ENCODE measurements around the gene ARL13B.
"Not testable (repeated sequence)": the region's sequence is repeated elsewhere in the genome, so short reads cannot be mapped to it uniquely, and the experiment has no call there.

The ARL13B gene

GRCh38 chr3:94011233-94011711, 31.3 kb downstream of the ARL13B start:
- Histone ChIP-seq H3K9me3 (no peaks in the 10 kb centered on the region), H3K27me3 (ENCODE audit: low read depth) (no peaks in the 10 kb centered on the region), H3K4me1 (peaks cover 3% of the 10 kb centered on the region; the same call in 1 of the 2 replicates), H3K36me3 (replicated peaks) (no peaks in the 10 kb centered on the region), H3K4me3 (no peak overlapping the region)
- in situ Hi-C loops (cut with MboI; ENCODE audit: low sequenced_read_pairs): no loop called here
- DNase-seq (ENCODE audit: low spot score in 2 of 2): no peak

DNA sequence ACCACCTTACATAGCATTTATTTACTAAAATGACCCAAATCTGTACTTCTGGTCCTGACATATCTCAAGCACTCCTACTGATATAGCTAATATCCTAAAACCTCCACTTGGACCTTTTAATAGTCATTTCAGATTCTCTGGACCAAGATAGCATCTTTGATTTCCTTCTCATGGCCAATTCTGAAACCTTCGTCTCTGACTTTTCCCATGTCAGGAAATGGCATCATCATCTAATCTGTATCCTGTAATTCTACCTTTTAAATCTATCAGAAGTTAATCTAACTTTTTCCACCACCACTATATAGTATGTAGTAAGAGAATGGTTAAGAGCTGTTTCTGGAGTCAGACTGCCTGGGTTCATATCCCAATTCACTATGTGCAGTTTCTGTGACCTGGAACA, 32.2 kb downstream of the ARL13B start:
- in situ Hi-C loops (cut with MboI; ENCODE audit: low sequenced_read_pairs): no loop called here
- H3K36me3 ChIP-seq (replicated peaks): no peaks in the 10 kb centered on the region
- no peaks in the 10 kb centered on the region for H3K9me3 ChIP-seq
- H3K27me3 ChIP-seq (ENCODE audit: low read depth): no peaks in the 10 kb centered on the region
- DNase-seq (ENCODE audit: low spot score in 2 of 2): no peak
- no peak overlapping the region for H3K4me3 ChIP-seq
- H3K4me1 ChIP-seq: peaks cover 3% of the 10 kb centered on the region; the same call in 1 of the 2 replicates

DNA sequence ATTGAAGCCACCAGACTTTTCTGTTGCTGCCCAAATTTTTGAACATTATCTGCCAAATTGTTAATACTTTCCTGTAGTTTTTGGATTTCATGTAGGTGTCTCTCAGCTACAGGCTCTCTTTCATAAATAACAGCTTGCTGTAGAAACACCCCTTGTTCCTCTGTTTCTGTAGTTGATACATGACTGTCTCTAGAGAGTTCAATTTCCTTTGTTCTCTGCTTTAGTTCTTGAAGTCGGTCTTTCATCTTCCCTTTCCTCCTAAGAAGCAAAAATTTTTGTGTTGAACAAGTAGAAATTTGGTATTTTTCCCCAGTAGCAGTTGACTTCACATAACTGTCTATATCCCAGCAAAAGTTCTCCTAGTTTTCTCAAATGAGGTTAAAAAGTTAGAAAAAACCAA, 35.1 kb downstream of the ARL13B start:
- Histone ChIP-seq H3K9me3 (no peaks in the 10 kb centered on the region), H3K36me3 (replicated peaks) (no peaks in the 10 kb centered on the region), H3K27me3 (ENCODE audit: low read depth) (no peaks in the 10 kb centered on the region), H3K4me3 (no peak overlapping the region), H3K4me1 (no peaks in the 10 kb centered on the region)
- in situ Hi-C loops (cut with MboI; ENCODE audit: low sequenced_read_pairs): no loop called here
- no peak for DNase-seq (ENCODE audit: low spot score in 2 of 2)

DNA sequence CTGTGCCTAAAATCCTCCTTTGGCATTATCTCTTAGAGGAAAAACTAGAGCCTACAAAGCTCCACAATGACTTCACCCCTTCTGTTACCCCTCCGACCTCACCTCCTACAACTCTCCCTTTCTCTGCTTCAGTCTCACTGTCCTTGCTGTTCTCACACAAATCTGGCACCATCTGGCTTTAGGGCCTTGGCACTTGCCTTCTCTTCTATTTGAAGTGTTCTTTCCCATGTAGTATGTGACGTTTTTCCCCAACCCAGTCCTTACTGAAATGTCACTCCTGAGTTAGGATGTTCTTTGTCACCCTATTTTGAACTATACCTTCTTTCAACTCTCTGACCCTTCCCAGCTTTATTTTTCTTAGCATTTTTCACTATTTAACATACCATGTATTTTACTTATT, 39.7 kb downstream of the ARL13B start:
- H3K4me1 ChIP-seq: no peaks in the 10 kb centered on the region
- no peak for DNase-seq (ENCODE audit: low spot score in 2 of 2)
- no peaks in the 10 kb centered on the region for H3K27me3 ChIP-seq (ENCODE audit: low read depth)
- no peaks in the 10 kb centered on the region for H3K36me3 ChIP-seq (replicated peaks)
- in situ Hi-C loops (cut with MboI; ENCODE audit: low sequenced_read_pairs): no loop called here
- no peak overlapping the region for H3K4me3 ChIP-seq
- H3K9me3 ChIP-seq: no peaks in the 10 kb centered on the region

DNA sequence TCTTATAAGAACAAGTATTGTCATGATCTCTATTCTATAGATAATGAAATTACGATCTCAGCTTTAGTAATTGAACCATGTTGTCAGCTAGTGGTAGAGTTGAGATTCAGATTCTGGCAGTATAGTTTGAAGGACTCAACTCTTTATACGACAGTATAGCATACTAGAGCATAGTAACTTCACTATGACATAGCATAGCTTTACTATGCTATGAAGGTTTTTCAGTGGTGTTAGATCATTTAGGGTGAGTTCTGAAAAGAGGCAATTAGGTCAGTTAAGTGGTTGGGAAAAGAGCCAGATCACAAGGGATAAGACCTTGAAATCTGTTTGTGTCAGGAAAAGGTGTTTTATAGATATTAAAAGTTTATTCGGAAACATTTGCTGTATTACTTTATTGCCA, 40.3 kb downstream of the ARL13B start:
- in situ Hi-C loops (cut with MboI; ENCODE audit: low sequenced_read_pairs): no loop called here
- Histone ChIP-seq H3K9me3 (no peaks in the 10 kb centered on the region), H3K4me3 (no peak overlapping the region), H3K27me3 (ENCODE audit: low read depth) (no peaks in the 10 kb centered on the region), H3K4me1 (no peaks in the 10 kb centered on the region), H3K36me3 (replicated peaks) (no peaks in the 10 kb centered on the region)
- no peak for DNase-seq (ENCODE audit: low spot score in 2 of 2)

DNA sequence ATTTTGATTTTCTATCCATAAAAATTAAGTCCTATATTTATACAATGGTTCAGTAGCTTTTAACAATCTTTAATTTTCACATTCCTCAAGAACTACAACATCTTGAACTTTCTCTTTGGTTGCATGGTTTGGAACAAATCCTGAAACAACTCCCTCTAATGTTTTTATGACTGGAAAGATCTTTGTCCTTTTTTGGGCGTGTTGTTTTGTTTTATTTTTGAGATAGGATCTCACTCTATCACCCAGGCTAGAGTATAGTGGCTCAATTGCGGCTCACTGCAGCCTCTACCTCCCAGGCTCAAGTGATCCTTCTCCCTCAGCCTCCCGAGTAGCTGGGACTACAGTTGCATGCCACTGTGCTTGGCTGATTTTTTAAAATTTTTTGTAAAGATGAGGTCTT, 44.4 kb downstream of the ARL13B start:
- H3K36me3 ChIP-seq (replicated peaks): no peaks in the 10 kb centered on the region
- no peaks in the 10 kb centered on the region for H3K27me3 ChIP-seq (ENCODE audit: low read depth)
- no peak for DNase-seq (ENCODE audit: low spot score in 2 of 2)
- in situ Hi-C loops (cut with MboI; ENCODE audit: low sequenced_read_pairs): no loop called here
- H3K4me3 ChIP-seq: no peak overlapping the region
- no peaks in the 10 kb centered on the region for H3K4me1 ChIP-seq
- H3K9me3 ChIP-seq: no peaks in the 10 kb centered on the region

GRCh38 chr3:94026623-94027022, 46.7 kb downstream of the ARL13B start:
- no peak overlapping the region for H3K4me3 ChIP-seq
- no peaks in the 10 kb centered on the region for H3K27me3 ChIP-seq (ENCODE audit: low read depth)
- no peaks in the 10 kb centered on the region for H3K36me3 ChIP-seq (replicated peaks)
- in situ Hi-C loops (cut with MboI; ENCODE audit: low sequenced_read_pairs): no loop called here
- H3K4me1 ChIP-seq: no peaks in the 10 kb centered on the region
- no peaks in the 10 kb centered on the region for H3K9me3 ChIP-seq
- no peak for DNase-seq (ENCODE audit: low spot score in 2 of 2)

- Histone ChIP-seq H3K36me3 (replicated peaks) (no peaks in the 10 kb centered on the region), H3K9me3 (no peaks in the 10 kb centered on the region), H3K4me3 (no peak within 1 kb of the TSS), H3K4me1 (no peaks in the 10 kb centered on the region), H3K27me3 (ENCODE audit: low read depth) (no peaks in the 10 kb centered on the region)
- no peak for DNase-seq (ENCODE audit: low spot score in 2 of 2)
- in situ Hi-C loops (cut with MboI; ENCODE audit: low sequenced_read_pairs): no loop called here
Measured at GRCh38 chr3:94028093-94028837, 48.3 kb downstream of the ARL13B start, which contains the start of gene STX19. STX19 (minus strand) TSS chr3:94028597; CDS start chr3:94015269, 13,328 bp downstream.

DNA sequence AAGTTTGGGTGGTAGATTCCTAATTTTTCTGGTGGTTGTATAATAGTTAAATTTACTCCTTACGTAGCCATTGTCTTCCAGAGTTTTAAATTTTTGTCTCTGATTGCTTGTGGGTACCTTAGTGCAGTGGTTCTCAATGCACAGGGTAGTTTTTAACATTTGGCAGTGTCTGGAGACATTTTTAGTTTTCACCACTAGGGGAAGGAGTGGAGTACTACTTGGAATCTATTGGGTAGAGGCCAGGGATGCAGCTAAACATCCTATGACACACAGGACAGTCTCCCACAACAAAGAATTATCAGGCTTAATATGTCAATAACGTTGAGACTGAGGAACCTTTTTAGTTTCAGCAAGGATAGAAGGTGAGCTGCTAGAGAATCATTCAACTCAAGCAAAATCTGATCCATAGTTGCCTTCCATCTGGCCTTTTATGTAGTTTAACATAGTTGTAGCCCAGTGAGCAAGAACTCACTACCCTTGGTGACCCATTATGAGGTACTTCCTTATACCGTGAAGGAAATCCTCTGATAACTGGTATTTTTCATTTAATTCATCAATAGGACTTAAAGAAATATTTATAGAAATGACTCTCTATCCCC, 57.1 kb downstream of the ARL13B start:
- Histone ChIP-seq H3K4me1 (no peaks in the 10 kb centered on the region), H3K4me3 (no peak overlapping the region)
- DNase-seq (ENCODE audit: low spot score in 2 of 2): peak; percentile 15 to 33

GRCh38 chr3:94043285-94043684, 63.3 kb downstream of the ARL13B start:
- no peaks in the 10 kb centered on the region for H3K4me1 ChIP-seq
- H3K4me3 ChIP-seq: no peak overlapping the region
- in situ Hi-C loops (cut with MboI; ENCODE audit: low sequenced_read_pairs): no loop called here
- H3K36me3 ChIP-seq (replicated peaks): no peaks in the 10 kb centered on the region
- H3K27me3 ChIP-seq (ENCODE audit: low read depth): no peaks in the 10 kb centered on the region
- no peaks in the 10 kb centered on the region for H3K9me3 ChIP-seq
- DNase-seq (ENCODE audit: low spot score in 2 of 2): no peak

More for the DNA sequence above, 57.1 kb downstream of the ARL13B start:
- Histone ChIP-seq H3K9me3 (no peaks in the 10 kb centered on the region), H3K27me3 (ENCODE audit: low read depth) (no peaks in the 10 kb centered on the region), H3K36me3 (replicated peaks) (no peaks in the 10 kb centered on the region)
- in situ Hi-C loops (cut with MboI; ENCODE audit: low sequenced_read_pairs): no loop called here

DNA sequence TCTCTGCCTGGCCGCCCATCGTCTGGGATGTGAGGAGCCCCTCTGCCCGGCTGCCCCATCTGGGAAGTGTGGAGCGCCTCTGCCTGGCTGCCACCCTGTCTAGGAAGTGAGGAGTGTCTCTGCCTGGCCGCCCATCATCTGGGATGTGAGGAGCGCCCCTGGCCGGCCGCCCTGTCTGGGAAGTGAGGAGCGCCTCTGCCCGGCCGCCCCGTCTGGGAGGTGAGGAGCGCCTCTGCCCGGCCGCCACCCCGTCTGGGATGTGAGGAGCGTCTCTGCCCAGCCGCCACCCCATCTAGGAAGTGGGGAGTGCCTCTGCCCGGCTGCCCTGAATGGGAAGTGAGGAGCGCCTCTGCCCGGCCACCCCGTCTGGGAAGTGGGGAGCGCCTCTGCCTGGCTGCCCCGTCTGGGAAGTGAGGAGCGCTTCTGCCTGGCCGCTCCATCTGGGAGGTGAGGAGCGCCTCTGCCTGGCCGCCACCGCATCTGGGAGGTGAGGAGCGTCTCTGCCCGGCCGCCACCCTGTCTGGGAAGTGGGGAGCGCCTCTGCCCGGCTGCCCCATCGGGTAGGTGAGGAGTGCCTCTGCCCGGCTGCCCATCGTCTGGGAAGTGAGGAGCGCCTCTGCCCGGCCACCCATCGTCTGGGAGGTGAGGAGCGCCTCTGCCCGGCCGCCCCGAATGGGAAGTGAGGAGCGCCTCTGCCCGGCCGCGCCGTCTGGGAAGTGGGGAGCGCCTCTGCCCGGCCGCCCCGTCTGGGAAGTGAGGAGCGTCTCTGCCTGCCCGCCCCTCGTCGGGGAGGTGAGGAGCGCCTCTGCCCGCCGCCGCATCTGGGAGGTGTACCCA, 64.4 kb downstream of the ARL13B start:
- H3K27me3 ChIP-seq (ENCODE audit: low read depth); H3K4me1 ChIP-seq; H3K9me3 ChIP-seq; H3K36me3 ChIP-seq (replicated peaks); DNase-seq (ENCODE audit: low spot score in 2 of 2); in situ Hi-C loops (cut with MboI; ENCODE audit: low sequenced_read_pairs); H3K4me3 ChIP-seq: not testable (repeated sequence)

DNA sequence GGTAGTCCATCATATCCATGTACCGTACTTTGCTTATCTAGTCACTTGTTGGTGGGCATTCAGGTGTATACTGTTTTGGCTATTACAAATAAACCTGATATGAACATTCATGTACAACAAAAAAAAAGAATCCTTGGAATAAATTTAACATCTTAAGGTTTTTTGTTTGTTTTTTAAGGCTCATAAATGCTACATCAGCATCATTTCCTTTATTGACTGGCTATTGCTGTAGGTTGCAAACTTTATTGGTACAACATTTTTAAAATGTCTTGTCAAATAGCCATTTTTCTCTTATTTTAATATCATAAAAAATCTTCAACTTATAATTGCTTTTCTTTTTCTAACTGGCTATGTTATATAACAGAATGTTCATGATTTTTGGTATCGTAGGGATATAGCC, 66.6 kb downstream of the ARL13B start:
- in situ Hi-C loops (cut with MboI; ENCODE audit: low sequenced_read_pairs): no loop called here
- no peaks in the 10 kb centered on the region for H3K9me3 ChIP-seq
- no peaks in the 10 kb centered on the region for H3K4me1 ChIP-seq
- H3K4me3 ChIP-seq: no peak overlapping the region
- no peaks in the 10 kb centered on the region for H3K36me3 ChIP-seq (replicated peaks)
- no peak for DNase-seq (ENCODE audit: low spot score in 2 of 2)
- no peaks in the 10 kb centered on the region for H3K27me3 ChIP-seq (ENCODE audit: low read depth)

DNA sequence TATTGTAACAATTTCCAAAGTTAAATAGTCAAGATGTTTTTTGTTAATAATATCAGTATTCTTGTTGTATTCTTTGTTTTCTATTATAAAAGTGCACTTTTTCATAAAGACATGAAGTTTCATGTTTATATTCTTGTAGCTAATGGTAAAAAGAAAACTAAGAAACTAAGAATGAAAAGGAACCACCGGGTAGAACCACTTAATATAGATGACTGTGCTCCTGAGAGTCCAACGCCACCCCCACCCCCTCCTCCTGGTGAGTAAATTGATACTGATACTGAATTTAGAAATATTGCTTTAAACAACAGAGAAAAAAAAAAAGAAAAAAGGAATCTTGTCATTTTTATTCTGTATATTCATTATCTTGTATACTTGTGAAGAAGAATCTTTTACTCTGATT, 69.3 kb downstream of the ARL13B start:
- H3K9me3 ChIP-seq: no peaks in the 10 kb centered on the region
- H3K4me1 ChIP-seq: no peaks in the 10 kb centered on the region
- no peaks in the 10 kb centered on the region for H3K36me3 ChIP-seq (replicated peaks)
- no peak for DNase-seq (ENCODE audit: low spot score in 2 of 2)
- H3K4me3 ChIP-seq: no peak overlapping the region
- H3K27me3 ChIP-seq (ENCODE audit: low read depth): no peaks in the 10 kb centered on the region
- in situ Hi-C loops (cut with MboI; ENCODE audit: low sequenced_read_pairs): no loop called here

GRCh38 chr3:94050546-94050945, 70.6 kb downstream of the ARL13B start:
- no peak for DNase-seq (ENCODE audit: low spot score in 2 of 2)
- no peak overlapping the region for H3K4me3 ChIP-seq
- no peaks in the 10 kb centered on the region for H3K36me3 ChIP-seq (replicated peaks)
- no peaks in the 10 kb centered on the region for H3K27me3 ChIP-seq (ENCODE audit: low read depth)
- no peaks in the 10 kb centered on the region for H3K4me1 ChIP-seq
- H3K9me3 ChIP-seq: no peaks in the 10 kb centered on the region
- in situ Hi-C loops (cut with MboI; ENCODE audit: low sequenced_read_pairs): no loop called here
